Hematopoietic multipotent progenitor cell treated with erythropoietin and hydrocortisone succinate and interleukin-3 and kit ligand, for 17 days (in vitro differentiated cells): ENCODE measurements around the gene ADAMTS2.

Experiments
- DNase-seq: peaks from one replicate; pipeline ENCODE4 v3.0.0-alpha.2; 2015; ENCODE audit warnings: low spot score

ADAMTS2 gene

DNA sequence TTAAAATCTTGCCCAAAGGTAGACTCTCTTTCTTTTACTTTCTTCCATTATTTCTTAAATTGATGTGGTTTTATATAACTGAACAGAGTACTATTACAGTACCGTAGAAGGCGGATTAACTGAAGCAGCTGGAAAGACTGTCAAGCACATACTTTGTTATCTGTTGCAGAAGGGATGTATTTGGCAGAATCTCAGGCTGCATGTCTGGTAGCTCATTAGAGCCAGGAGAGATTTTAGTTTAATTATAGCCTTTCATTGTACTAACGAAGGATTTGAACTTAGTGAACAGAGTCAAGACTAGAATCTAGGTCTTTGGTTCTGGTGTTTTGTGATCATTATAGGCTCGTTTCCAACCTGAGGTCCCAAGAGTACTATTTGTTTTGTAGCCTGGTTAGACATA lies 264.5 kb downstream of the ADAMTS2 start:
- DNase-seq: no peak

GRCh38 chr5:179079165-179079987 lies 265.9 kb downstream of the ADAMTS2 start:
- no peak for DNase-seq

GRCh38 chr5:179065703-179066102 lies 279.6 kb downstream of the ADAMTS2 start:
- no peak for DNase-seq

DNA sequence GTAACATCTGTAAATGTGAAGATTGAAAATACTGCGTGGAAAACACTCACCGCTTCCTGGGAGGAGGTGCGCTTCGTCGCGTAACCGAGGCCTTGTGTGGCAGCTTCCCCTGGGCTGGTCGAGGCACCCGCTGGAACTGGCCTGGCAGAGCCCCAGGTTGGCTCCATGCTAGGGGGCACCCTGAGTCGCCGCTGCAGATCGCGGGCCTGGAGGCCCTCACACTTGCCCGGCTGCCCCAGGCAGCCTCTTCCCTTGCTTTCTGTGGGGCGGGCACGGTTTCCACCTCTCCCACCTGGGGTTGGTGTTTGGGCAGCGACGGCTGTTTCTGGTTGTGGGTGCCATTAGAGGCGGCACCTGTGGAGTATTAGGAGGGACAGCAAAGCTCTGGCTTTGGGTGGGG lies 284.2 kb downstream of the ADAMTS2 start:
- DNase-seq: no peak
